ENCODE measurements around the gene GPR87. TPM values are rescaled to one million over a fixed set of nuclear protein-coding genes. Genes with fewer than 3 reads are reported as not detected.

GPR87 gene
- total and polyA plus RNA-seq, 2 of the 4 experiments (the other 2 are of a cell fraction) = 0.26 to 0.36 TPM

DNA sequence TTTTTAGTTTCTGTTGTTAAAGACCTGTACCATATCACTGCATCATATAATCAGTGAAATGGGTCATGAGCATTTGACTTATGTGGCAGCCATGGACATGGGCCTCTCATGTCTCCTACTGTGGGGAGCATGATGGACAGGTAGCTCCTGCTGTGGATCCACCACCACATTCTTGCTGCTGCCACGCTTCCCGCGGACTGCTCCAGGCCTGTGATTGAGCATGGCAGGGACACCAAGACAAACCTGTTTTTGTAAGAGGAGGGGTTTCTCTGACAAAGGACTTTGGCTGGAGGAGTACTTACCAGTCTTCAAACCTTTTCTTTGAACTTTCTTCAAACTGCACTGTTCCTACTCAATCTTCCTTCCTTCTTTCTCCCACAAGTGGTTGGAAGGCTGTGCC lies 20.4 kb downstream of the GPR87 start:
- H2AFZ ChIP-seq (replicated peaks; ENCODE audit: low read length, poor library complexity) = no peak overlapping the region
- H2BK20ac ChIP-seq (ENCODE audit: low read depth, low read length) = no peak overlapping the region
- intact Hi-C loops (cut with micrococcal nuclease) (loop anchor here (10.0 kb wide), 1 partner anchor 169 kb away; the partner anchor contains the start of gene IGSF10), in situ Hi-C loops (cut with MboI; ENCODE audit: low sequenced_read_pairs) (loop anchor here (5.0 to 10.0 kb wide), 2 partner anchors 141 to 539 kb away; no protein-coding TSS in a partner anchor), dilution Hi-C loops (cut with HindIII; ENCODE audit: low sequenced_read_pairs, unreplicated experiment) (no loop called here)
- no peak overlapping the region for H3K9ac ChIP-seq (ENCODE audit: low read depth, low read length)
- no peak for ATAC-seq (ENCODE audit: low read depth)
- no peak overlapping the region for H3K18ac ChIP-seq (ENCODE audit: low read depth, low read length)
- no peak overlapping the region for H4K5ac ChIP-seq (ENCODE audit: low read depth, low read length)
- no CpG with 5 or more reads among the region's 3 CpGs for WGBS, 2 experiments (ENCODE audit: extremely low coverage in 2 of 2, insufficient read length in 1 of 2)
- CTCF ChIA-PET = no interaction called here
- H4K8ac ChIP-seq (ENCODE audit: low read depth in 2 of 2, low read length in 2 of 2) = no peak overlapping the region
- H3K4me1 ChIP-seq (ENCODE audit: control insufficient read depth, insufficient read depth, low read length) = peaks cover 2% of the 10 kb centered on the region
- H3K4ac ChIP-seq (ENCODE audit: low read depth, low read length) = no peak overlapping the region
- BruUV-seq (replicated peaks) = no TSS peak
- no peak for DNase-seq
- H2BK120ac ChIP-seq (ENCODE audit: low read depth, low read length) = no peak overlapping the region
- no peak overlapping the region; the same call in 1 of the 2 replicates for H4K91ac ChIP-seq (ENCODE audit: insufficient read depth, low read depth, low read length)
- no peak overlapping the region for H3K56ac ChIP-seq (ENCODE audit: extremely low read depth, insufficient read depth, low read length)
- no peak overlapping the region for H2AK9ac ChIP-seq (replicated peaks; ENCODE audit: low read depth, low read length, poor library complexity)
- H2BK5ac ChIP-seq (ENCODE audit: low read depth, low read length, poor library complexity, severe bottlenecking) = no peak overlapping the region
- no peaks in the 10 kb centered on the region; the same call in 1 of the 2 replicates for H3K9me1 ChIP-seq (ENCODE audit: insufficient read depth, low read length)
- no peaks in the 10 kb centered on the region for H3K27me3 ChIP-seq (ENCODE audit: control insufficient read depth, insufficient read depth, low read length)
- no peak overlapping the region for H2AK5ac ChIP-seq (ENCODE audit: low read depth, low read length)
- no peak overlapping the region for H3K14ac ChIP-seq (replicated peaks; ENCODE audit: low read depth, low read length)
- POLR2A ChIA-PET (ENCODE audit: unreplicated experiment) = no interaction called here
- H3K4me2 ChIP-seq (ENCODE audit: low read depth, low read length) = no peak overlapping the region
- no peak overlapping the region for H3K4me3 ChIP-seq (ENCODE audit: insufficient read depth, low read depth, low read length)
- H3K36me3 ChIP-seq (ENCODE audit: control insufficient read depth, insufficient read depth, low read length) = no peaks in the 10 kb centered on the region
- H3K27ac ChIP-seq (ENCODE audit: insufficient read depth, low read length) = no peak overlapping the region
- H3K23ac ChIP-seq (ENCODE audit: low read depth, low read length) = no peak overlapping the region
- H3K9me3 ChIP-seq (ENCODE audit: control insufficient read depth, insufficient read depth, low read length) = no peaks in the 10 kb centered on the region
- H3K79me1 ChIP-seq (ENCODE audit: low read depth in 1 of 2, low read length in 2 of 2) = no peaks in the 10 kb centered on the region
- H2BK15ac ChIP-seq (ENCODE audit: low read depth, low read length) = no peak overlapping the region
- no peaks in the 10 kb centered on the region for H4K20me1 ChIP-seq (ENCODE audit: insufficient read depth, low read length)
- TF ChIP-seq SMC3 (IDR thresholded peaks at IDR 0.05; ENCODE audit: low read depth, low read length) = no peak
- TF ChIP-seq, protein P1, sequence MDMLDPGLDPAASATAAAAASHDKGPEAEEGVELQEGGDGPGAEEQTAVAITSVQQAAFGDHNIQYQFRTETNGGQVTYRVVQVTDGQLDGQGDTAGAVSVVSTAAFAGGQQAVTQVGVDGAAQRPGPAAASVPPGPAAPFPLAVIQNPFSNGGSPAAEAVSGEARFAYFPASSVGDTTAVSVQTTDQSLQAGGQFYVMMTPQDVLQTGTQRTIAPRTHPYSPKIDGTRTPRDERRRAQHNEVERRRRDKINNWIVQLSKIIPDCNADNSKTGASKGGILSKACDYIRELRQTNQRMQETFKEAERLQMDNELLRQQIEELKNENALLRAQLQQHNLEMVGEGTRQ (IDR thresholded peaks at IDR 0.05; ENCODE audit: low read depth, low read length) = no peak

Data from IMR-90 (cell line).